GM19023 (cell line): ENCODE data around the gene ZNF319.
"Not testable (repeated sequence)": the region's sequence is repeated elsewhere in the genome, so short reads cannot be mapped to it uniquely, and the experiment has no call there.

Experiments used
- ATAC-seq: cut with Tn5 transposase; IDR thresholded peaks from one replicate; pipeline ENCODE4 v1.9.1; 2021; ENCODE audit warnings: mild to moderate bottlenecking, moderate library complexity; ENCODE audit not compliant: unreplicated experiment

Gene ZNF319

GRCh38 chr16:57979006-57979585 is 21.4 kb downstream of the ZNF319 start:
- no peak for ATAC-seq

- not testable (repeated sequence) for ATAC-seq
These were observed 22.4 kb downstream of the ZNF319 start for GRCh38 chr16:57978070-57978465.

GRCh38 chr16:57977418-57978069 is 22.9 kb downstream of the ZNF319 start:
- no peak for ATAC-seq

GRCh38 chr16:57976331-57976796 is 24.1 kb downstream of the ZNF319 start:
- no peak for ATAC-seq

GRCh38 chr16:57972306-57972705 is 28.2 kb downstream of the ZNF319 start:
- ATAC-seq = no peak

GRCh38 chr16:57971848-57972247 is 28.6 kb downstream of the ZNF319 start:
- ATAC-seq = no peak

- no peak for ATAC-seq
These were observed 29.5 kb downstream of the ZNF319 start, which contains the start of gene CNGB1 for GRCh38 chr16:57970970-57971369. TSS of gene CNGB1 (minus strand) at chr16:57971128. CDS start at chr16:57967286, 3,842 bp downstream.

- ATAC-seq = no peak
These were observed 30.2 kb downstream of the ZNF319 start for GRCh38 chr16:57970319-57970718.

GRCh38 chr16:57969451-57970123 is 30.9 kb downstream of the ZNF319 start:
- no peak for ATAC-seq

GRCh38 chr16:57967916-57968315 is 32.6 kb downstream of the ZNF319 start:
- no peak for ATAC-seq

- ATAC-seq = no peak
These were observed 33.5 kb downstream of the ZNF319 start for GRCh38 chr16:57966986-57967385.

- no peak for ATAC-seq
These were observed 34.2 kb downstream of the ZNF319 start for GRCh38 chr16:57966204-57966771.

GRCh38 chr16:57964157-57964700 is 36.2 kb downstream of the ZNF319 start:
- no peak for ATAC-seq

- no peak for ATAC-seq
These were observed 37.7 kb downstream of the ZNF319 start for GRCh38 chr16:57962756-57963155.

- ATAC-seq = no peak
These were observed 38.4 kb downstream of the ZNF319 start for GRCh38 chr16:57962046-57962445.

- ATAC-seq = no peak
These were observed 38.9 kb downstream of the ZNF319 start for GRCh38 chr16:57961538-57961937.

GRCh38 chr16:57960826-57961472 is 39.5 kb downstream of the ZNF319 start:
- ATAC-seq = no peak

GRCh38 chr16:57960310-57960709 is 40.2 kb downstream of the ZNF319 start:
- ATAC-seq = no peak

GRCh38 chr16:57959804-57960203 is 40.7 kb downstream of the ZNF319 start:
- ATAC-seq = no peak

GRCh38 chr16:57959121-57959520 is 41.4 kb downstream of the ZNF319 start:
- no peak for ATAC-seq

- no peak for ATAC-seq
These were observed 41.9 kb downstream of the ZNF319 start for GRCh38 chr16:57958544-57958943.
